ENCODE measurements around the gene TMEM179. TPM values are rescaled to one million over a fixed set of nuclear protein-coding genes. Genes with fewer than 3 reads are reported as not detected.

Gene TMEM179
- total and polyA plus RNA-seq, 2 of the 13 experiments (the other 11 are each of a cell fraction or from before 2014, with no cell fraction given) = not detected

DNA sequence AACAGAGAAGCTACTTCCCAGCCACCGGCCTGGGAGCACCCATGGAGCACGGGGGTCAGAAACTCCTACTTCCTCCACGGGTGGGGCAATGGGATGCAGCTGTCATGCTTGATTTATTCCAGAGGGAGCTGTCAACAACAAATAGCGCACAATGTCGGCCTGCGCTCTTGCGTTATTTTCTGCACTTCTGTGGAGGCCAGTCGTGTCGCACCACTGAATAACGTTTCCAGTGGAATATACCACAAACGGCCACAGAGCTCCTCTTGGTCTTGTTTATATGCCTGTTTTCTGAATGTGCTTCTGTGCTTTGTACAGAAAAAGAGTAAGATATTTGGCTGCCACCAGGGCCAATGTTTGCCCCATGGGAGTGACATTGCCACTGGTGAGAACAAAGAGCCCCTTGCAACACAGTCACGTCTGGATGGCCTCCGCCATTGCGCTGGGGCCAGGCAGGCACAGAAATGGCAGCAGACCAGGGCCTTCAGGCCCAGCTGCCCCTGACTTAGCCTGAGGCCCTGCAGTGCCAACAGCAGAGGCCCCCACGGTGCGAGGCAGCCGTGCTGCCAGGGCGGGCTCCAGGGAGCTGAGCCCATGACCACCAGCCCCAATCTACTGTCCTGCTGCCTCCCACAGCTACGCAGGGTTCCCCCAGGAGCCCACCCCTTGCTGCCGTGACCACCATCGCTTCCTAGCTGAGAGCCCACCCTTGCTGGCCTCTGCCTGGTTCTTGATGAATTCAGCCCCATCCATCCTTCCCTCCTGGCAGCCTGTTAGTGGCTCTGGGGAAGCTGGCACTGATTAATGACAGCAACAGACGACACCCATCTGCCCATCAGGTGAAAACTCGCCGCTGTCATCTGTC is 28.9 kb upstream of the TMEM179 start:
- no TSS peak for BruUV-seq (replicated peaks)
- Histone ChIP-seq H3K9ac (ENCODE audit: insufficient read depth, low read depth, low read length) (no peak overlapping the region), H4K20me1 (ENCODE audit: insufficient read depth, low read length) (no peaks in the 10 kb centered on the region), H3K27me3 (ENCODE audit: control insufficient read depth in 1 of 2, insufficient read depth in 2 of 2, low read length in 2 of 2) (peaks cover 3 to 59% of the 10 kb centered on the region in 2 experiments), H3K79me2 (ENCODE audit: insufficient read depth, low read length) (no peaks in the 10 kb centered on the region), H3K4me1 (ENCODE audit: insufficient read depth, low read length) (peaks cover 7% of the 10 kb centered on the region; the same call in 1 of the 2 replicates), H3K36me3 (replicated peaks in 1 of 2; ENCODE audit: control insufficient read depth in 1 of 2, insufficient read depth in 2 of 2, low read length in 2 of 2) (no peaks in the 10 kb centered on the region), H3K27ac (ENCODE audit: extremely low read length, insufficient read depth, low read length) (no peak overlapping the region), H3K9me3 (ENCODE audit: low read length) (peaks cover 10% of the 10 kb centered on the region; the same call in 1 of the 2 replicates), H3K4me3 (replicated peaks in 1 of 3; ENCODE audit: insufficient read depth in 1 of 3, low read depth in 2 of 3, low read length in 3 of 3) (no peak overlapping the region), H2AFZ (ENCODE audit: low read length) (no peak overlapping the region), H3K4me2 (ENCODE audit: low read depth, low read length) (no peak overlapping the region)
- no peak for DNase-seq (ENCODE audit: low spot score)
- in situ Hi-C loops (cut with HindIII; ENCODE audit: extremely low pct_ligation_motif_present, low pct_unique_long_range_greater_than_20kb) (no loop called here), intact Hi-C loops (cut with micrococcal nuclease; ENCODE audit: unreplicated experiment) (no loop called here)
- POLR2A ChIA-PET = no interaction called here
- FAIRE-seq = no peak
- 46% methylated on average over 9 of the region's 24 CpGs for WGBS (ENCODE audit: low lambda C conversion rate)
- CTCF ChIA-PET (ENCODE audit: low intra/inter-chr PET ratio, low total read pairs) = no interaction called here
- no peak for ATAC-seq
- TF ChIP-seq, protein P1, sequence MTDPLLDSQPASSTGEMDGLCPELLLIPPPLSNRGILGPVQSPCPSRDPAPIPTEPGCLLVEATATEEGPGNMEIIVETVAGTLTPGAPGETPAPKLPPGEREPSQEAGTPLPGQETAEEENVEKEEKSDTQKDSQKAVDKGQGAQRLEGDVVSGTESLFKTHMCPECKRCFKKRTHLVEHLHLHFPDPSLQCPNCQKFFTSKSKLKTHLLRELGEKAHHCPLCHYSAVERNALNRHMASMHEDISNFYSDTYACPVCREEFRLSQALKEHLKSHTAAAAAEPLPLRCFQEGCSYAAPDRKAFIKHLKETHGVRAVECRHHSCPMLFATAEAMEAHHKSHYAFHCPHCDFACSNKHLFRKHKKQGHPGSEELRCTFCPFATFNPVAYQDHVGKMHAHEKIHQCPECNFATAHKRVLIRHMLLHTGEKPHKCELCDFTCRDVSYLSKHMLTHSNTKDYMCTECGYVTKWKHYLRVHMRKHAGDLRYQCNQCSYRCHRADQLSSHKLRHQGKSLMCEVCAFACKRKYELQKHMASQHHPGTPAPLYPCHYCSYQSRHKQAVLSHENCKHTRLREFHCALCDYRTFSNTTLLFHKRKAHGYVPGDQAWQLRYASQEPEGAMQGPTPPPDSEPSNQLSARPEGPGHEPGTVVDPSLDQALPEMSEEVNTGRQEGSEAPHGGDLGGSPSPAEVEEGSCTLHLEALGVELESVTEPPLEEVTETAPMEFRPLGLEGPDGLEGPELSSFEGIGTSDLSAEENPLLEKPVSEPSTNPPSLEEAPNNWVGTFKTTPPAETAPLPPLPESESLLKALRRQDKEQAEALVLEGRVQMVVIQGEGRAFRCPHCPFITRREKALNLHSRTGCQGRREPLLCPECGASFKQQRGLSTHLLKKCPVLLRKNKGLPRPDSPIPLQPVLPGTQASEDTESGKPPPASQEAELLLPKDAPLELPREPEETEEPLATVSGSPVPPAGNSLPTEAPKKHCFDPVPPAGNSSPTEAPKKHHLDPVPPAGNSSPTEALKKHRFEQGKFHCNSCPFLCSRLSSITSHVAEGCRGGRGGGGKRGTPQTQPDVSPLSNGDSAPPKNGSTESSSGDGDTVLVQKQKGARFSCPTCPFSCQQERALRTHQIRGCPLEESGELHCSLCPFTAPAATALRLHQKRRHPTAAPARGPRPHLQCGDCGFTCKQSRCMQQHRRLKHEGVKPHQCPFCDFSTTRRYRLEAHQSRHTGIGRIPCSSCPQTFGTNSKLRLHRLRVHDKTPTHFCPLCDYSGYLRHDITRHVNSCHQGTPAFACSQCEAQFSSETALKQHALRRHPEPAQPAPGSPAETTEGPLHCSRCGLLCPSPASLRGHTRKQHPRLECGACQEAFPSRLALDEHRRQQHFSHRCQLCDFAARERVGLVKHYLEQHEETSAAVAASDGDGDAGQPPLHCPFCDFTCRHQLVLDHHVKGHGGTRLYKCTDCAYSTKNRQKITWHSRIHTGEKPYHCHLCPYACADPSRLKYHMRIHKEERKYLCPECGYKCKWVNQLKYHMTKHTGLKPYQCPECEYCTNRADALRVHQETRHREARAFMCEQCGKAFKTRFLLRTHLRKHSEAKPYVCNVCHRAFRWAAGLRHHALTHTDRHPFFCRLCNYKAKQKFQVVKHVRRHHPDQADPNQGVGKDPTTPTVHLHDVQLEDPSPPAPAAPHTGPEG (CRISPR knock-in tag; IDR thresholded peaks at IDR 0.05) = no peak
- TF ChIP-seq ZNF263 (CRISPR knock-in tag; IDR thresholded peaks at IDR 0.05) = peak; percentile 53; the same call in 1 of the 2 replicates
- no peak for TF ChIP-seq ADNP (CRISPR knock-in tag; IDR thresholded peaks at IDR 0.05)

Data from HepG2 (cell line).